Uterus (tissue), 2 donors: ENCODE data around the gene TACSTD2.

Experiments used
- POLR2A ChIP-seq, 2 donors: fragments of 450-650 bp; IDR thresholded peaks; one replicate each; pipeline ENCODE4 v1.6.1; 2016; ENCODE audit warnings: antibody characterized with exemption in 2 of 2, mild to moderate bottlenecking in 1 of 2, moderate library complexity in 1 of 2
- TF ChIP-seq, protein P1 (sequence below), 4 experiments: fragments of 200-600 bp in 2 of 4; fragments of 450-650 bp in 2 of 4; sonication (generic) in 2 of 4; IDR thresholded peaks; one replicate each; pipeline ENCODE4 v1.5.1; 2016 to 2019; ENCODE audit warnings: antibody characterized with exemption in 4 of 4, mild to moderate bottlenecking in 2 of 4, moderate library complexity in 1 of 4

DNA sequence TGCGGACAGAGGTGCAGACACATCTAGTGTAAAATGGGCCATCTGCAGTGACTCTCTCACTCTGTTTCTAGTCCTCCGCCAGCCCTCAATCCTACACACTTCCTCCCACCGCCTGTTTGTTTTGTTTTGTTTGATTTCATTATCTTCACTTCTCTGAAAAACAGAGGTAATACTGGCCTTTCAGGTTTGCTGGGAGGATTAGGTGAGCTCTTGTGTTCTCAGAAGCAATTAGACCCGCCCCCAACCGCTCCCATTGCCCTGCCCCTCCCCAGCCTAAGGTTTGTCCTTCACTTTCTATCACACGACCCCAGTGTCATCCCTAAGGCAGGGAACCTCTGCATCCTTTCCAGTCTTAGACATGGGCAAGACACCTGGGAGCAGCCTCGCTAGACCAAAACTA is 43.2 kb upstream of the TACSTD2 start:
- TF ChIP-seq, protein P1, sequence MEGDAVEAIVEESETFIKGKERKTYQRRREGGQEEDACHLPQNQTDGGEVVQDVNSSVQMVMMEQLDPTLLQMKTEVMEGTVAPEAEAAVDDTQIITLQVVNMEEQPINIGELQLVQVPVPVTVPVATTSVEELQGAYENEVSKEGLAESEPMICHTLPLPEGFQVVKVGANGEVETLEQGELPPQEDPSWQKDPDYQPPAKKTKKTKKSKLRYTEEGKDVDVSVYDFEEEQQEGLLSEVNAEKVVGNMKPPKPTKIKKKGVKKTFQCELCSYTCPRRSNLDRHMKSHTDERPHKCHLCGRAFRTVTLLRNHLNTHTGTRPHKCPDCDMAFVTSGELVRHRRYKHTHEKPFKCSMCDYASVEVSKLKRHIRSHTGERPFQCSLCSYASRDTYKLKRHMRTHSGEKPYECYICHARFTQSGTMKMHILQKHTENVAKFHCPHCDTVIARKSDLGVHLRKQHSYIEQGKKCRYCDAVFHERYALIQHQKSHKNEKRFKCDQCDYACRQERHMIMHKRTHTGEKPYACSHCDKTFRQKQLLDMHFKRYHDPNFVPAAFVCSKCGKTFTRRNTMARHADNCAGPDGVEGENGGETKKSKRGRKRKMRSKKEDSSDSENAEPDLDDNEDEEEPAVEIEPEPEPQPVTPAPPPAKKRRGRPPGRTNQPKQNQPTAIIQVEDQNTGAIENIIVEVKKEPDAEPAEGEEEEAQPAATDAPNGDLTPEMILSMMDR (IDR thresholded peaks at IDR 0.05) = no peak
- TF ChIP-seq POLR2A (IDR thresholded peaks at IDR 0.05) = no peak
